GM12878 (cell line): ENCODE results near the gene RNF223. TPM values are rescaled to one million over a fixed set of nuclear protein-coding genes. Genes with fewer than 3 reads are reported as not detected.

Experiments used
- ATF2 ChIP-seq: IDR thresholded peaks from 2 replicates; pipeline ENCODE4 v1.6.1; 2012; ENCODE audit warnings: low read length, inconsistent platforms
- BHLHE40 ChIP-seq, 2 experiments: fragments of 450-650 bp in 1 of 2; IDR thresholded peaks; 2 replicates each; pipeline ENCODE4 v1.6.1; 2011 to 2017; ENCODE audit warnings: low read depth in 2 of 2, borderline replicate concordance in 1 of 2, improper control_type of control experiment in 1 of 2, low read length in 1 of 2, mild to moderate bottlenecking in 1 of 2
- CHD1 ChIP-seq: IDR thresholded peaks from 2 replicates; pipeline ENCODE4 v1.6.1; 2012; ENCODE audit warnings: low read depth, low read length, improper control_type of control experiment
- CHD2 ChIP-seq: IDR thresholded peaks from 2 replicates; pipeline ENCODE4 v1.6.1; 2011; ENCODE audit warnings: low read depth, low read length, improper control_type of control experiment, borderline replicate concordance
- CREM ChIP-seq: IDR thresholded peaks from 2 replicates; pipeline ENCODE4 v1.6.1; 2014; ENCODE audit warnings: antibody characterized with exemption, low read depth
- EGR1 ChIP-seq, 2 experiments: IDR thresholded peaks; 1 replicate in 1 of 2; 2 replicates in 1 of 2; pipeline ENCODE4 v1.6.1; 2011 to 2012; ENCODE audit warnings: low read depth in 2 of 2, low read length in 2 of 2, borderline replicate concordance in 1 of 2, mild to moderate bottlenecking in 1 of 2, moderate library complexity in 1 of 2
- EZH2 ChIP-seq: IDR thresholded peaks from 2 replicates; pipeline ENCODE4 v1.6.1; 2012; ENCODE audit warnings: low read depth, mild to moderate bottlenecking, control low read depth, inconsistent platforms, low read length, borderline replicate concordance; ENCODE audit not compliant: control insufficient read depth
- HDAC2 ChIP-seq: fragments of 200-600 bp; sonication (generic); IDR thresholded peaks from 2 replicates; pipeline ENCODE4 v1.6.1; 2017
- IKZF2 ChIP-seq, 2 experiments: fragments of 450-650 bp; IDR thresholded peaks; 2 replicates each; pipeline ENCODE4 v1.6.1; 2017; ENCODE audit warnings: mild to moderate bottlenecking in 2 of 2, moderate library complexity in 2 of 2
- KDM1A ChIP-seq: fragments of 200-600 bp; sonication (generic); IDR thresholded peaks from 2 replicates; pipeline ENCODE4 v1.6.1; 2016; ENCODE audit warnings: borderline replicate concordance
- MEF2B ChIP-seq: fragments of 450-650 bp; IDR thresholded peaks from 2 replicates; pipeline ENCODE4 v1.6.1; 2018; ENCODE audit warnings: mild to moderate bottlenecking, moderate library complexity; ENCODE audit not compliant: partially characterized antibody, poor library complexity, severe bottlenecking
- MXI1 ChIP-seq: fragments of 150-350 bp; IDR thresholded peaks from 2 replicates; pipeline ENCODE4 v1.6.1; 2011; ENCODE audit warnings: low read depth, mild to moderate bottlenecking, inconsistent platforms, low read length, improper control_type of control experiment
- MYB ChIP-seq: fragments of 150-350 bp; IDR thresholded peaks from 2 replicates; pipeline ENCODE4 v1.6.1; 2014; ENCODE audit warnings: mild to moderate bottlenecking, low read depth, low read length, borderline replicate concordance
- PML ChIP-seq: IDR thresholded peaks from 2 replicates; pipeline ENCODE4 v1.6.1; 2012; ENCODE audit warnings: low read length, inconsistent platforms
- POLR2AphosphoS5 ChIP-seq: IDR thresholded peaks from 2 replicates; pipeline ENCODE4 v1.6.1; 2011; ENCODE audit warnings: mild to moderate bottlenecking, low read length, inconsistent platforms
- RB1 ChIP-seq: fragments of 450-650 bp; formaldehyde crosslinking; IDR thresholded peaks from 2 replicates; pipeline ENCODE4 v1.6.1; 2017; ENCODE audit warnings: mild to moderate bottlenecking, borderline replicate concordance
- RUNX3 ChIP-seq: IDR thresholded peaks from 2 replicates; pipeline ENCODE4 v1.6.1; 2012; ENCODE audit warnings: low read length, inconsistent platforms
- SIN3A ChIP-seq: IDR thresholded peaks from 2 replicates; pipeline ENCODE4 v1.6.1; 2012; ENCODE audit warnings: low read depth, low read length, improper control_type of control experiment
- YBX1 ChIP-seq: fragments of 450-650 bp; IDR thresholded peaks from 2 replicates; pipeline ENCODE4 v1.6.1; 2016; ENCODE audit warnings: antibody characterized with exemption
- ZBTB4 ChIP-seq: fragments of 450-650 bp; formaldehyde crosslinking; IDR thresholded peaks from 2 replicates; pipeline ENCODE4 v1.4.0; 2022; ENCODE audit warnings: mild to moderate bottlenecking, moderate library complexity
- ZNF592 ChIP-seq: fragments of 450-650 bp; IDR thresholded peaks from 2 replicates; pipeline ENCODE4 v1.6.1; 2017; ENCODE audit warnings: mild to moderate bottlenecking, moderate library complexity
- ZSCAN29 ChIP-seq: fragments of 450-650 bp; IDR thresholded peaks from 2 replicates; pipeline ENCODE4 v1.6.1; 2017; ENCODE audit warnings: mild to moderate bottlenecking, moderate library complexity
- polyA plus RNA-seq, 11 experiments: library from polyadenylated mRNA; depleted of rRNA in 4 of 11; unstranded in 6 of 11; stranded (reverse) in 5 of 11; fragments of >200 nt; fragmentation: Nextera tagmentation in 4 of 11; fragmentation: Illumina TruSeq in 1 of 11; extraction: Ambion mirVana in 4 of 11; extraction: Trizol in 1 of 11; gene quantifications; 1 replicate in 1 of 11; 2 replicates in 10 of 11; pipeline versions ENCODE4 v1.2.1 to v1.2.3, GENCODE V29; 2011 to 2016; ENCODE audit warnings: inconsistent platforms in 2 of 11, missing spikeins in 2 of 11, low read depth in 1 of 11
- total RNA-seq, 4 experiments: library from RNA; depleted of rRNA in 3 of 4; stranded (reverse); fragments of >200 nt in 3 of 4; fragmentation: Illumina TruSeq in 1 of 4; extraction: Trizol in 1 of 4; gene quantifications; 2 replicates each; pipeline versions ENCODE4 v1.2.1 to v1.2.3, GENCODE V29; 2013 to 2021

The RNF223 gene
- total and polyA plus RNA-seq, 10 of the 15 experiments (the other 5 are each of a cell fraction or from before 2014, with no cell fraction given) = 0.06 TPM; not detected in 9

GRCh38 chr1:1115786-1116700, 41.9 kb upstream of the RNF223 start, which contains the start of gene C1orf159 (continued):
- TF ChIP-seq ZSCAN29 (no peak), EGR1 (IDR thresholded peaks at IDR 0.05; ENCODE audit: borderline replicate concordance in 1 of 2, low read depth in 2 of 2, low read length in 2 of 2) (peak; percentile 19 to 81), SIN3A (peak; percentile 97), IKZF2 (IDR thresholded peaks at IDR 0.05) (no peak), YBX1 (no peak), CHD1 (no peak), HDAC2 (no peak), PML (no peak), CHD2 (peak; percentile 86), RUNX3 (no peak), MEF2B (peak; percentile 75), POLR2AphosphoS5 (no peak), ZBTB4 (no peak), ATF2 (no peak), MYB (no peak), KDM1A (no peak), RB1 (peak; percentile 46; the same call in 1 of the 2 replicates), MXI1 (peak; percentile 99), ZNF592 (no peak), EZH2 (no peak), CREM (peak; percentile 83), BHLHE40 (IDR thresholded peaks at IDR 0.05; ENCODE audit: borderline replicate concordance in 1 of 2, low read depth in 2 of 2, low read length in 1 of 2) (peak in 1 of 2 experiments; percentile 36; a peak in 1 of 4 replicates)
